Stimulated activated CD4-positive, alpha-beta T cell treated with anti-CD3 and anti-CD28 coated beads, TNF-alpha, amount 100 ng/mL, for 24 hours (primary cell): ENCODE measurements around the gene FMO3.

ENCODE experiments used
- DNase-seq, 3 experiments: peaks; one replicate each; pipeline ENCODE4 v3.0.0-alpha.2; 2020; ENCODE audit warnings: low read depth in 3 of 3

FMO3 gene

GRCh38 chr1:171159148-171159547 lies 68.4 kb downstream of the FMO3 start:
- DNase-seq = no peak

GRCh38 chr1:171160211-171160610 lies 69.5 kb downstream of the FMO3 start:
- DNase-seq = no peak

GRCh38 chr1:171160639-171161354 lies 70.1 kb downstream of the FMO3 start:
- no peak for DNase-seq

- no peak for DNase-seq
Measured at GRCh38 chr1:171161431-171161830, 70.7 kb downstream of the FMO3 start.

GRCh38 chr1:171166361-171166760 lies 75.7 kb downstream of the FMO3 start:
- DNase-seq = no peak
